ENCODE results near the gene WNT1.

The WNT1 gene

GRCh38 chr12:49015196-49015595 is 37.1 kb downstream of the WNT1 start:
- no peak overlapping the region for H3K4me2 ChIP-seq (ENCODE audit: low read length)
- no peaks in the 10 kb centered on the region for H3K36me3 ChIP-seq (ENCODE audit: control insufficient read depth, insufficient read depth, low read length)
- H3K4me1 ChIP-seq: peaks cover 8% of the 10 kb centered on the region
- no peak overlapping the region for H3K9ac ChIP-seq
- H2AFZ ChIP-seq: no peak overlapping the region
- peaks cover 30% of the 10 kb centered on the region for H3K79me2 ChIP-seq
- no peak overlapping the region for H3K4me3 ChIP-seq (ENCODE audit: low read depth, low read length)
- H3K9me3 ChIP-seq (ENCODE audit: control insufficient read depth, low read length): no peaks in the 10 kb centered on the region
- no peak overlapping the region for H3K27ac ChIP-seq
- TF ChIP-seq CTCF (IDR thresholded peaks at IDR 0.05): no peak
- no peaks in the 10 kb centered on the region for H3K27me3 ChIP-seq (ENCODE audit: control insufficient read depth, insufficient read depth, low read length)

GRCh38 chr12:49017891-49018260 is 39.8 kb downstream of the WNT1 start:
- H3K4me2 ChIP-seq (ENCODE audit: low read length): peak overlapping the region; percentile 76
- H3K27me3 ChIP-seq (ENCODE audit: control insufficient read depth, insufficient read depth, low read length): no peaks in the 10 kb centered on the region
- H3K79me2 ChIP-seq: peaks cover 30% of the 10 kb centered on the region
- peak overlapping the region; percentile 91 for H2AFZ ChIP-seq
- peak overlapping the region; percentile 88 for H3K4me3 ChIP-seq (ENCODE audit: low read depth, low read length)
- no peaks in the 10 kb centered on the region for H3K36me3 ChIP-seq (ENCODE audit: control insufficient read depth, insufficient read depth, low read length)
- H3K4me1 ChIP-seq: peaks cover 8% of the 10 kb centered on the region
- TF ChIP-seq CTCF (IDR thresholded peaks at IDR 0.05): no peak
- H3K9ac ChIP-seq: peak overlapping the region; percentile 70
- H3K27ac ChIP-seq: peak overlapping the region; percentile 80
- H3K9me3 ChIP-seq (ENCODE audit: control insufficient read depth, low read length): no peaks in the 10 kb centered on the region

- peak; percentile 46 for TF ChIP-seq CTCF (IDR thresholded peaks at IDR 0.05)
- H3K36me3 ChIP-seq (ENCODE audit: control insufficient read depth, insufficient read depth, low read length): no peaks in the 10 kb centered on the region
- H3K79me2 ChIP-seq: peaks cover 30% of the 10 kb centered on the region
- peak within 1 kb of the TSS; percentile 91 for H2AFZ ChIP-seq
- peak within 1 kb of the TSS; percentile 88 for H3K4me3 ChIP-seq (ENCODE audit: low read depth, low read length)
- H3K9ac ChIP-seq: peak within 1 kb of the TSS; percentile 70
- peak within 1 kb of the TSS; percentile 76 for H3K4me2 ChIP-seq (ENCODE audit: low read length)
- peaks cover 8% of the 10 kb centered on the region for H3K4me1 ChIP-seq
- peak within 1 kb of the TSS; percentile 80 for H3K27ac ChIP-seq
- H3K27me3 ChIP-seq (ENCODE audit: control insufficient read depth, insufficient read depth, low read length): no peaks in the 10 kb centered on the region
- H3K9me3 ChIP-seq (ENCODE audit: control insufficient read depth, low read length): no peaks in the 10 kb centered on the region
Observed at GRCh38 chr12:49018261-49019119, 40.4 kb downstream of the WNT1 start, which contains the start of gene PRKAG1. PRKAG1 (minus strand) TSS chr12:49018776; CDS start chr12:49018740, 36 bp downstream.

GRCh38 chr12:49019120-49019430 is 41.0 kb downstream of the WNT1 start:
- peak overlapping the region; percentile 76 for H3K4me2 ChIP-seq (ENCODE audit: low read length)
- no peak overlapping the region for H3K9ac ChIP-seq
- H2AFZ ChIP-seq: peak overlapping the region; percentile 91
- peaks cover 8% of the 10 kb centered on the region for H3K4me1 ChIP-seq
- no peak for TF ChIP-seq CTCF (IDR thresholded peaks at IDR 0.05)
- no peaks in the 10 kb centered on the region for H3K36me3 ChIP-seq (ENCODE audit: control insufficient read depth, insufficient read depth, low read length)
- peak overlapping the region; percentile 80 for H3K27ac ChIP-seq
- H3K27me3 ChIP-seq (ENCODE audit: control insufficient read depth, insufficient read depth, low read length): no peaks in the 10 kb centered on the region
- peaks cover 30% of the 10 kb centered on the region for H3K79me2 ChIP-seq
- no peaks in the 10 kb centered on the region for H3K9me3 ChIP-seq (ENCODE audit: control insufficient read depth, low read length)
- H3K4me3 ChIP-seq (ENCODE audit: low read depth, low read length): peak overlapping the region; percentile 88
